Body of pancreas (tissue), 4 donors: ENCODE results near the gene CROCC.

ENCODE experiments used
- CTCF ChIP-seq, 7 experiments: fragments of 450-650 bp in 4 of 7; fragments of 200-600 bp in 3 of 7; sonication (generic) in 3 of 7; IDR thresholded peaks; one replicate each; pipeline ENCODE4 v1.5.1; 2016 to 2019; ENCODE audit warnings: antibody characterized with exemption in 7 of 7
- POLR2A ChIP-seq, 3 donors: fragments of 450-650 bp; IDR thresholded peaks; one replicate each; pipeline ENCODE4 v1.6.1; 2016; ENCODE audit warnings: antibody characterized with exemption in 3 of 3, mild to moderate bottlenecking in 2 of 3

- TF ChIP-seq CTCF (IDR thresholded peaks at IDR 0.05) (no peak), POLR2A (IDR thresholded peaks at IDR 0.05) (no peak)
Observed at GRCh38 chr1:17008208-17008855, 86.6 kb downstream of the CROCC start.
